ENCODE data around the gene SCD5.
A peak's percentile ranks its signal among the peaks of the same experiment; 100 is the strongest.

Gene SCD5

GRCh38 chr4:82765134-82765533, 33.5 kb downstream of the SCD5 start:
- DNase-seq (ENCODE audit: low spot score): no peak

- DNase-seq (ENCODE audit: low spot score): no peak
These were observed 37.4 kb downstream of the SCD5 start for GRCh38 chr4:82761229-82761628.

GRCh38 chr4:82758701-82759685, 39.6 kb downstream of the SCD5 start:
- DNase-seq (ENCODE audit: low spot score): no peak

- DNase-seq (ENCODE audit: low spot score): no peak
These were observed 42.5 kb downstream of the SCD5 start for GRCh38 chr4:82756061-82756460.

GRCh38 chr4:82755650-82756049, 42.9 kb downstream of the SCD5 start:
- no peak for DNase-seq (ENCODE audit: low spot score)

GRCh38 chr4:82754513-82755165, 44.0 kb downstream of the SCD5 start:
- no peak for DNase-seq (ENCODE audit: low spot score)

- no peak for DNase-seq (ENCODE audit: low spot score)
These were observed 44.7 kb downstream of the SCD5 start for GRCh38 chr4:82753725-82754410.

GRCh38 chr4:82753238-82753637, 45.4 kb downstream of the SCD5 start:
- no peak for DNase-seq (ENCODE audit: low spot score)

GRCh38 chr4:82748810-82749470, 49.7 kb downstream of the SCD5 start:
- peak; percentile 71 for DNase-seq (ENCODE audit: low spot score)

GRCh38 chr4:82747686-82748575, 50.7 kb downstream of the SCD5 start:
- DNase-seq (ENCODE audit: low spot score): no peak

- no peak for DNase-seq (ENCODE audit: low spot score)
These were observed 51.7 kb downstream of the SCD5 start for GRCh38 chr4:82746705-82747574.

- no peak for DNase-seq (ENCODE audit: low spot score)
These were observed 53.3 kb downstream of the SCD5 start for GRCh38 chr4:82745173-82745842.

GRCh38 chr4:82744284-82744968, 54.2 kb downstream of the SCD5 start:
- DNase-seq (ENCODE audit: low spot score): no peak

- DNase-seq (ENCODE audit: low spot score): no peak
These were observed 57.4 kb downstream of the SCD5 start for GRCh38 chr4:82741188-82741587.

- DNase-seq (ENCODE audit: low spot score): peak; percentile 61
These were observed 59.1 kb downstream of the SCD5 start for GRCh38 chr4:82739287-82740190.

- DNase-seq (ENCODE audit: low spot score): no peak
These were observed 61.2 kb downstream of the SCD5 start for GRCh38 chr4:82737354-82737753.

- no peak for DNase-seq (ENCODE audit: low spot score)
These were observed 65.0 kb downstream of the SCD5 start for GRCh38 chr4:82733636-82734035.

- DNase-seq (ENCODE audit: low spot score): no peak
These were observed 70.3 kb downstream of the SCD5 start for GRCh38 chr4:82728301-82728700.
